Hepatocyte (in vitro differentiated cells): ENCODE measurements around the gene MCF2L2. TPM values are rescaled to one million over a fixed set of nuclear protein-coding genes. Genes with fewer than 3 reads are reported as not detected.

Experiments used
- DNase-seq: peaks from one replicate; pipeline ENCODE4 v3.0.0-alpha.2; 2016; ENCODE audit warnings: low spot score
- H2AFZ ChIP-seq: fragments of 200-600 bp; sonication (generic); 2 replicates; pipeline ENCODE4 v1.6.0; 2016; ENCODE audit warnings: antibody characterized with exemption, mild to moderate bottlenecking
- H3K27ac ChIP-seq: fragments of 200-600 bp; sonication (generic); 2 replicates; pipeline ENCODE4 v1.5.1; 2016; ENCODE audit warnings: mild to moderate bottlenecking
- H3K27me3 ChIP-seq: fragments of 200-600 bp; sonication (generic); 2 replicates; pipeline ENCODE4 v1.6.1; 2016
- H3K36me3 ChIP-seq: fragments of 200-600 bp; sonication (generic); replicated peaks from 2 replicates; pipeline ENCODE4 v1.5.1; 2016; ENCODE audit warnings: low read depth; ENCODE audit not compliant: insufficient read depth
- H3K4me1 ChIP-seq: fragments of 200-600 bp; sonication (generic); 2 replicates; pipeline ENCODE4 v1.5.1; 2016; ENCODE audit warnings: mild to moderate bottlenecking, moderate library complexity; ENCODE audit not compliant: insufficient read depth
- H3K4me2 ChIP-seq: fragments of 200-600 bp; sonication (generic); 2 replicates; pipeline ENCODE4 v1.6.0; 2016
- H3K4me3 ChIP-seq: fragments of 200-600 bp; sonication (generic); 2 replicates; pipeline ENCODE4 v1.5.1; 2016; ENCODE audit warnings: mild to moderate bottlenecking
- H3K79me2 ChIP-seq: fragments of 200-600 bp; sonication (generic); 2 replicates; pipeline ENCODE4 v1.6.0; 2017; ENCODE audit warnings: mild to moderate bottlenecking
- H3K9me2 ChIP-seq: fragments of 200-600 bp; sonication (generic); replicated peaks from 2 replicates; pipeline ENCODE4 v1.6.0; 2017; ENCODE audit warnings: mild to moderate bottlenecking; ENCODE audit not compliant: insufficient read depth
- H3K9me3 ChIP-seq: fragments of 200-600 bp; sonication (generic); 2 replicates; pipeline ENCODE4 v1.5.1; 2016; ENCODE audit warnings: low read depth, mild to moderate bottlenecking
- H4K20me1 ChIP-seq: fragments of 200-600 bp; sonication (generic); 2 replicates; pipeline ENCODE4 v1.6.0; 2016; ENCODE audit warnings: mild to moderate bottlenecking; ENCODE audit not compliant: insufficient read depth, poor library complexity, severe bottlenecking
- CTCF ChIP-seq: fragments of 200-600 bp; sonication (generic); IDR thresholded peaks from 2 replicates; pipeline ENCODE4 v1.5.1; 2016; ENCODE audit warnings: antibody characterized with exemption, mild to moderate bottlenecking; ENCODE audit not compliant: poor library complexity
- EZH2 ChIP-seq: fragments of 200-600 bp; sonication (generic); IDR thresholded peaks from 2 replicates; pipeline ENCODE4 v1.6.1; 2016; ENCODE audit warnings: antibody characterized with exemption, mild to moderate bottlenecking, borderline replicate concordance
- EZH2phosphoT487 ChIP-seq: fragments of 200-600 bp; sonication (generic); IDR thresholded peaks from one replicate; pipeline ENCODE4 v1.6.1; 2018; ENCODE audit warnings: antibody characterized with exemption, mild to moderate bottlenecking, low read depth, moderate library complexity; ENCODE audit not compliant: unreplicated experiment, severe bottlenecking
- WGBS: methylation state at CpG from one replicate; pipeline ENCODE4 v1.1.6; 2016; ENCODE audit warnings: low lambda C conversion rate; ENCODE audit errors: missing lambda C conversion rate; 5-methylcytosine and 5-hydroxymethylcytosine counted together
- polyA plus RNA-seq: library from polyadenylated mRNA; unstranded; fragments of >200 nt; fragmentation: Nextera tagmentation; extraction: Ambion mirVana; gene quantifications from 2 replicates; pipeline ENCODE4 v1.2.1, GENCODE V29; 2016
- total RNA-seq: library from RNA; depleted of rRNA; stranded (reverse); fragments of >200 nt; gene quantifications from 2 replicates; pipeline ENCODE4 v1.2.3, GENCODE V29; 2014

Gene MCF2L2
- total and polyA plus RNA-seq, 2 experiments from 2014 or later, result 0.17 to 0.63 TPM

- no peaks in the 10 kb centered on the region for H3K9me2 ChIP-seq
- H3K4me1 ChIP-seq, result no peaks in the 10 kb centered on the region
- no peak overlapping the region for H3K4me2 ChIP-seq
- TF ChIP-seq EZH2phosphoT487 (no peak), EZH2 (no peak), CTCF (no peak)
- H3K36me3 ChIP-seq, result no peaks in the 10 kb centered on the region
- no peak for DNase-seq
- H2AFZ ChIP-seq, result no peak overlapping the region
- no peaks in the 10 kb centered on the region for H4K20me1 ChIP-seq
- H3K79me2 ChIP-seq, result no peaks in the 10 kb centered on the region
- H3K4me3 ChIP-seq, result no peak overlapping the region
- no peaks in the 10 kb centered on the region for H3K9me3 ChIP-seq
- no peak overlapping the region for H3K27ac ChIP-seq
- no peaks in the 10 kb centered on the region for H3K27me3 ChIP-seq
Observed at GRCh38 chr3:183410759-183411158, 17.7 kb downstream of the MCF2L2 start.

GRCh38 chr3:183410280-183410679 lies 18.1 kb downstream of the MCF2L2 start:
- no peaks in the 10 kb centered on the region for H3K4me1 ChIP-seq
- no peaks in the 10 kb centered on the region for H4K20me1 ChIP-seq
- H3K9me3 ChIP-seq, result no peaks in the 10 kb centered on the region
- no peak overlapping the region for H3K27ac ChIP-seq
- H3K27me3 ChIP-seq, result no peaks in the 10 kb centered on the region
- H3K4me2 ChIP-seq, result no peak overlapping the region
- no peak overlapping the region for H3K4me3 ChIP-seq
- TF ChIP-seq EZH2phosphoT487 (no peak), CTCF (no peak), EZH2 (no peak)
- no peak for DNase-seq
- H3K9me2 ChIP-seq, result no peaks in the 10 kb centered on the region
- WGBS, result 92% methylated on average over 5 of the region's 5 CpGs
- H3K36me3 ChIP-seq, result no peaks in the 10 kb centered on the region
- no peaks in the 10 kb centered on the region for H3K79me2 ChIP-seq
- H2AFZ ChIP-seq, result no peak overlapping the region

- Histone ChIP-seq H3K4me3 (no peak overlapping the region), H3K36me3 (no peaks in the 10 kb centered on the region), H3K79me2 (no peaks in the 10 kb centered on the region), H3K27ac (no peak overlapping the region), H4K20me1 (no peaks in the 10 kb centered on the region), H2AFZ (no peak overlapping the region), H3K4me2 (no peak overlapping the region), H3K9me2 (no peaks in the 10 kb centered on the region), H3K27me3 (no peaks in the 10 kb centered on the region), H3K9me3 (no peaks in the 10 kb centered on the region), H3K4me1 (no peaks in the 10 kb centered on the region)
- DNase-seq, result no peak
- TF ChIP-seq CTCF, result no peak
- TF ChIP-seq EZH2phosphoT487, result no peak
- TF ChIP-seq EZH2, result no peak
- WGBS, result 83% methylated on average over 2 of the region's 2 CpGs
Observed at GRCh38 chr3:183409219-183409618, 19.2 kb downstream of the MCF2L2 start.

- DNase-seq, result no peak
- WGBS, result 92% methylated on average over 1 of the region's 1 CpG
Observed at GRCh38 chr3:183401678-183402077, 26.7 kb downstream of the MCF2L2 start.

More at GRCh38 chr3:183401678-183402077, 26.7 kb downstream of the MCF2L2 start:
- H3K79me2 ChIP-seq, result no peaks in the 10 kb centered on the region
- H2AFZ ChIP-seq, result no peak overlapping the region
- H3K4me1 ChIP-seq, result no peaks in the 10 kb centered on the region
- H3K9me3 ChIP-seq, result no peaks in the 10 kb centered on the region
- H3K27ac ChIP-seq, result no peak overlapping the region
- H3K27me3 ChIP-seq, result no peaks in the 10 kb centered on the region
- TF ChIP-seq EZH2phosphoT487 (no peak), CTCF (no peak), EZH2 (no peak)
- no peaks in the 10 kb centered on the region for H3K9me2 ChIP-seq
- H3K4me3 ChIP-seq, result no peak overlapping the region
- no peak overlapping the region for H3K4me2 ChIP-seq
- no peaks in the 10 kb centered on the region for H3K36me3 ChIP-seq
- no peaks in the 10 kb centered on the region for H4K20me1 ChIP-seq
